Stimulated activated naive CD8-positive, alpha-beta T cell treated with anti-CD3 and anti-CD28 coated beads, Interleukin-15, amount 100 ng/mL, for 72 hours (primary cell): Measurements from ENCODE around the gene RHBDL1.
A peak's percentile ranks its signal among the peaks of the same experiment; 100 is the strongest.

Experiments
- ATAC-seq: fragments of 150-1000 bp; cut with Tn5 transposase; 2 replicates; pipeline ENCODE4 v1.10.0; 2021; ENCODE audit warnings: mild to moderate bottlenecking, moderate library complexity
- DNase-seq, 2 donors: peaks; one replicate each; pipeline ENCODE4 v3.0.0; 2021 to 2022
- H3K27ac Mint-ChIP-seq, 2 donors: one replicate each; pipeline ENCODE4 v1.8.0; 2022; ENCODE audit warnings: mild to moderate bottlenecking in 2 of 2, mixed read lengths in 2 of 2, moderate library complexity in 2 of 2
- H3K27me3 Mint-ChIP-seq: one replicate; pipeline ENCODE4 v1.8.0; 2022; ENCODE audit warnings: mixed read lengths
- H3K4me1 Mint-ChIP-seq: one replicate; pipeline ENCODE4 v1.8.0; 2022; ENCODE audit warnings: mild to moderate bottlenecking, mixed read lengths
- H3K4me3 Mint-ChIP-seq, 2 donors: one replicate each; pipeline ENCODE4 v1.8.0; 2022; ENCODE audit warnings: mild to moderate bottlenecking in 2 of 2, mixed read lengths in 2 of 2, moderate library complexity in 1 of 2
- H3K9me3 Mint-ChIP-seq, 2 donors: one replicate each; pipeline ENCODE4 v1.8.0; 2022; ENCODE audit warnings: mixed read lengths in 2 of 2

RHBDL1 gene

DNA sequence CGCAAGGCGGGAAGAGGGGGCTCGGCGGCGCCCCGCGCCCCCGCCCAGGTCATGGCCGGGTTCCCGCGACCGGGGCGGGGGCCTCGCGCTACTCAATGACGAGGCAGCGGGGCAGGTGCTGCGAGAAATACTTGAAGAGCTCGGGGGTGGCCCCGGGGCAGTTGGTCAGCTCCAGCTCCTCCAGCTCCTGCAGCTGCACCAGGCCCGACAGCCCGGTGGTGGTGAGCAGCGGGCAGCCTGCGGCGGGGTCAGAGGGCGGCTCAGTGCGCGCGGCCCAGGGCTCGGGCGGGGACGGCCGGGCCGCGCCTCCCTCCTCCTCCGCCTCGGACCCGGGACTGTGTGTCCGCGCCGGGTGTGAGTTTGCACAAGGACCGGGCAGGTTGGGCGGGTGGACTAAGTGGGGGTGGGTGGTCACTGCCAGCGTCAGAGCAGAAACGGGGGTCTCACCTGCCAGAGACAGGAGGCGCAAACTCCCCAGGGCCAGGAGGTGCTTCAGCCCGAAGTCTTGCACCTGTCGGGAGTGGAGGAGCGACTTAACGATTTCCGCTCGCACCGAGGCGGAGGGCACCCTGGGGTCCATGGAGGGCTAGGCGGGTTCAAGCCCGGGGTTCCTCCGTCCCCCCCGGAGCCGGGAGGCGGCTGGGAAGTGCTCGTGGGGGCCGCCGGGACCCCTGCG lies 18.9 kb downstream of the RHBDL1 start:
- no peak for ATAC-seq
- no peak for DNase-seq
- H3K27ac Mint-ChIP-seq: no peak overlapping the region
- peak overlapping the region; percentile 71 to 93 for H3K4me3 Mint-ChIP-seq
- peaks cover 0 to 9% of the 10 kb centered on the region in 2 donors for H3K9me3 Mint-ChIP-seq
- peaks cover 12% of the 10 kb centered on the region for H3K27me3 Mint-ChIP-seq
- H3K4me1 Mint-ChIP-seq: peaks cover 47% of the 10 kb centered on the region

DNA sequence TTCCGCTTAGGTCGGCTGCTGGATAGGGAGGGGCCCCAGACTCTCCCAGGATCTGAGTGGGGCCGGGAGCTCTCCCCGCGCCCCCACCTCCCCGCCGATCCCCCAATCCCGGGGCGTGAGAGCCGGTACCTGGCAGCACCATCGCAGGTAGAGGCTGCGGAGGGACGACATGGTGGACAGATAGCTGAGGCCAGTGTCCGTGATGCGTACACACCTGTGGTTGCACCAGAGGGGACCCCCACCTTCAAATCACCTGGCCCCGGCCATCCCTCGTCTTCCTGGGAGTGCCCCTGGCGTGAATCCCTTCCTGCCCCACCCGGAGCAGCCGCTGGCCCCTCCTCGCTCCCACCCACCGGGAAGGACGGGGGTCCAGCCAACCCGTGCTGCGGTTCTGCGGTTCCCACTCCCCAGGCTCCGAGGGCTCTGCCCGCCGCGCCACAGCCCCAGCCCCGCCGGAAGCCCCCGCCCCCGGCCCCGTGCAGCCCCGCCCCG lies 19.4 kb downstream of the RHBDL1 start:
- peaks cover 42% of the 10 kb centered on the region for H3K4me1 Mint-ChIP-seq
- H3K4me3 Mint-ChIP-seq: peak overlapping the region; percentile 71 to 93
- ATAC-seq (no peak), DNase-seq (no peak)
- peaks cover 12% of the 10 kb centered on the region for H3K27me3 Mint-ChIP-seq
- peaks cover 0 to 9% of the 10 kb centered on the region in 2 donors for H3K9me3 Mint-ChIP-seq
- H3K27ac Mint-ChIP-seq: no peak overlapping the region

DNA sequence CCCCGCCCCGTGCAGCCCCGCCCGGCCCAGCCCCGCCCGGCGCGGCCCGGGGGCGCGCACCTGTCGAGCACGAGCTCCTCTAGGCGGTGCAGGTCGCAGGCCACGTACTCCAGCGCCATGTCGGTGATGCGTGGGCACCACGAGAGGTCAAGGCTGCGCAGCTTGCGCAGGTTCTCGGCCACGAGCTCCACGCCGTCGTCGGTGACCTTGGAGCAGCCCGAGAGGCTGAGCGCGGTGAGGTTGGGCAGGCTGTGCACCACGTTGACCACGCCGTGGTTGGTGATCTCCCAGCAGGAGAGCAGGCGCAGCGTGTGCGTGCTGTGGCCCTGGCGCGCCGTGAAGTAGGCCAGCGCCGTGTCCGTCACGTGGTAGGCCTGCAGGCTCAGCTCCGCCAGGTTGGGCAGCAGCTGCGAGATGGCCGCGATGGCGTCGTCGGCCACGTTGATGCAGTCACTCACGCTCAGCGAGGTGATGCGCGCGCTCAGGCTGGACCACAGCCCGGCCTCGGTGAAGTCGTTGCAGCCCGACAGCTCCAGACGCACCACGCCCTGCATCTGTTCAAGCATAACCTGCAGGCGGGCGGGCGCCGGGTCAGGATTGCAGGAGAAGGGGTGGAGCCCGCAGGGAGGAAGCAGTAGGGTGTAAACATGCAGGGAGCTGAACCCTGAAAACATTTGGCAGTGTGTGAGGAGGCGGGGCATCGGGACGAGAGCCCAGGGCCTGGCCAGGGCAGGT lies 20.1 kb downstream of the RHBDL1 start:
- Mint-ChIP-seq H3K27ac (peak overlapping the region; percentile 65 to 93), H3K4me3 (peak overlapping the region; percentile 84 to 93), H3K9me3 (peaks cover 0 to 9% of the 10 kb centered on the region in 2 donors), H3K4me1 (peaks cover 41% of the 10 kb centered on the region), H3K27me3 (peaks cover 12% of the 10 kb centered on the region)
- ATAC-seq (peak; percentile 87), DNase-seq (peak; percentile 71 to 76)

DNA sequence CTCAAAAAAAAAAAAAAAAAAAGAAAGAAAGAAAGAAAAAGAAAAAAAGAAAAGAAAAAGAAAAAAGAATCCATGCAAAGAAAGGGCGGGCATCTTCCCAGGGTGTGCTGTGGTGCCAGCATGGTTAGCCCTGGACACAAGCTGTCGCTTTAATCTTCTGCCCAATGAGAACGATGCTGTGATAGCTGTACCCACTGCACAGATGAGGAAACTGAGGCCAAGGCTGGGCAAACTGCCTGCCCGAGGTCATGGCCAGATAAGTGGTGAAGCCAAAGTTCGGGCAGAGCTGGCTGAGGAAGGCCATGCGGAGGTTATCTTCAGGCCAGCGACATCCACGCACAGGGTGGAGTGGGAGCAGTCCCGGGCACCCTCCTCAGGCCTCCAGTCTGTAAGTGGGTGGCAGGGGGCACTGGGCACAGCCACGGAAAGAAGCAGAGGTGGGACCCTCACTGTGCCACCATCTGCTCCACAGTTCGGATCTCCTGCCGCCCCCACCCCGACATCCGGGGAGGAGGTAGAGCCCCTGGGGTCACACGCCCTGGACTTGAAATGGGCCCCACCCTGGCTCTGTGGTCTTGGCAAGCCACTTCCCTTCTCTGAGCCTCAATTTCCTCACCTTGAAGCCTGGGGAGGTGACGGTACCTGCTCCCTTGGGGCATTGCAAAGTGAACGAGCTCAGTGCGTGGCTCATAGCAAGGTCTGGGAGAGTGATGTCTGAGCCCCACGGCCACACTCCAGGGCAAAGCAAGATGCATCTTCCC lies 23.6 kb downstream of the RHBDL1 start:
- no peak overlapping the region for H3K27ac Mint-ChIP-seq
- ATAC-seq (no peak), DNase-seq (no peak)
- H3K27me3 Mint-ChIP-seq: peaks cover 34% of the 10 kb centered on the region
- H3K4me1 Mint-ChIP-seq: peaks cover 31% of the 10 kb centered on the region
- H3K4me3 Mint-ChIP-seq: no peak overlapping the region
- H3K9me3 Mint-ChIP-seq: no peaks in the 10 kb centered on the region

- peaks cover 24% of the 10 kb centered on the region for H3K4me1 Mint-ChIP-seq
- no peaks in the 10 kb centered on the region for H3K9me3 Mint-ChIP-seq
- no peak overlapping the region for H3K4me3 Mint-ChIP-seq
- ATAC-seq (peak; percentile 44), DNase-seq (no peak)
- peaks cover 42% of the 10 kb centered on the region for H3K27me3 Mint-ChIP-seq
- no peak overlapping the region for H3K27ac Mint-ChIP-seq
These were observed 25.5 kb downstream of the RHBDL1 start for GRCh38 chr16:700684-701584.

DNA sequence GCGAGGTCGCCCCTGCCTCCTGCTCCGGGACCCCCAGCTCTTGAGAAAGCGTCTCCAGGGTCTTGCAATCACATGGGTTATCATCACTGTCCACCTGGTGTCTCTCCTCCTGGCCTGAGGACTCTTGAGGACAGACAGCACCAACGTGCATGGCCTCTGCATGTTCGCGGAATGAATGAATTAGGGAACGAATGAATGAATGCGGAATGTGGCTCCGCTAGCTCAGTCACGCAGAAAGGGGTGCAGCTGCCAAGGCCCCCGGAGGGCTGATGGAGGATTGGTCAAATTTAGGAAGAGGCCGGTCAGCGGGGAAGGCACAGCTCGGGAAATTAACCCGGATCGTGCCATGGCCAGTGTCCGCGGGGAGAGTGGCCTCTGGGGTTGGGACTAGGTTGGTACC lies 26.9 kb downstream of the RHBDL1 start:
- no peak overlapping the region for H3K27ac Mint-ChIP-seq
- ATAC-seq (no peak), DNase-seq (no peak)
- peaks cover 26% of the 10 kb centered on the region for H3K4me1 Mint-ChIP-seq
- peak overlapping the region in 1 of 2 donors; percentile 24 for H3K4me3 Mint-ChIP-seq
- peaks cover 56% of the 10 kb centered on the region for H3K27me3 Mint-ChIP-seq
- H3K9me3 Mint-ChIP-seq: no peaks in the 10 kb centered on the region

DNA sequence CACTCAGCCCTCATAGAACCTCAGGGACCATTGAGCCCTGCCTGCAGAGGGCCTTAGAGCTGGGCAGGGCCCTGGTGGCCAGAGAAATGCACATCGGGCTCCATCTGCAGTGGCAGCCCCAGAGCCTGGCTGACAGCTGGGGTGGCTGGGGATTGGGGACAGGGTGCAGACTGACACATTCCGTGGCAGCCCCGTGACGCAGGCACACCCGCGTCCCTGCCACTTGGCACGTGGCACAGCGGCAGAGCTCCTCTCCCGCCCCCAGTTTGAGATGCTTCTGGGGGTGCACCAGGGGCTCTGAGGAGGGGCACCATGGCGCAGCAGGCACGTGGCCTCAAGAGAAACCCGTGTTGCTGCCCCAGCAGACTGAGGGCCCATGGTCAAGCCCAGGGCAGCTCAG lies 27.9 kb downstream of the RHBDL1 start:
- H3K27ac Mint-ChIP-seq: no peak overlapping the region
- H3K27me3 Mint-ChIP-seq: peaks cover 67% of the 10 kb centered on the region
- DNase-seq: no peak
- H3K4me1 Mint-ChIP-seq: peaks cover 26% of the 10 kb centered on the region
- no peak overlapping the region for H3K4me3 Mint-ChIP-seq
- ATAC-seq: no peak
- no peaks in the 10 kb centered on the region for H3K9me3 Mint-ChIP-seq

- H3K27ac Mint-ChIP-seq: no peak overlapping the region
- H3K27me3 Mint-ChIP-seq: peaks cover 73% of the 10 kb centered on the region
- no peak overlapping the region for H3K4me3 Mint-ChIP-seq
- H3K4me1 Mint-ChIP-seq: peaks cover 26% of the 10 kb centered on the region
- H3K9me3 Mint-ChIP-seq: no peaks in the 10 kb centered on the region
- DNase-seq: no peak
- no peak for ATAC-seq
These were observed 28.6 kb downstream of the RHBDL1 start for GRCh38 chr16:704047-704446.

DNA sequence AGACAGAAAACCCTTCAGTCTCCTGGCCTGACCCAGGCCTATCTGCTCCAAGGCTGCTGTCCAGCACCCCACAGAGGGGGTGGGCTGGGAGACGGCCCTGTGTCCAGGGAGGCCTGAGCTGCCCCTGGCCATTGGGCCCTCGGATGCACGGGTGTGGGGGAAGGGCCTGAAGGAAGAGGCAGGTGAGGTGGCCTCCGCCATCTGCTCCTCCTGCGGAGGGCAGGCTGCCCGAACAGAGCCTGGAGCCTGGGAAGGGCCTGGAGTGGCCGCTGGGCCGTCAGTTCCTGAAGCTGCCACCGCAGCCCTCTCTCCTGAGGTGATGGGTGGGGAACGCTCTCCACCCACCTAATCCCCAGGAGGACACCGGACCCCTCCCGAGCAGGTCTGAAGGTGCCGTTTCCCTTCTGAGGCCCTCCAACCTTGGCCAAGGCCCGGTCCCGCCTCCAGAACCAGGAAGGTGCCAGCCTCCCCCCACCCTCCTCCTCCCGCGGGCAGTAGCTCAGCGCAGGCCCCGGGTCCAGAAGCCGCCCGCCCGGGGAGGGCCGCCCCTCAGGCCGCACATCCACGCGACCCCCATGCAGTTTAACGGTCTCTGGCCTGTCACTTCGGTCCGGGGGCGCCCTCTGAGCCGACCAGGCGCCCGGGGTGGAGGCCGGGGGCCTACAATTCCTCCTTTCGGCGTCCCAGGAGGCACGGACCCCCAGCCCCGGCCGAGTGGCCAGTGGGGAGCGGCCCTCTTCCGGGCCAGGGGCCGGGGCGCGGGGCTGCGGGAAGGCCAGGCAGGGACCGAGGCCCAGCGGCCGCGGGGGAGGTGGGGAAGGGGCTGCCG lies 29.3 kb downstream of the RHBDL1 start:
- Mint-ChIP-seq H3K9me3 (no peaks in the 10 kb centered on the region), H3K27ac (no peak overlapping the region), H3K27me3 (peaks cover 81% of the 10 kb centered on the region), H3K4me1 (peaks cover 26% of the 10 kb centered on the region), H3K4me3 (no peak overlapping the region)
- no peak for ATAC-seq
- no peak for DNase-seq

DNA sequence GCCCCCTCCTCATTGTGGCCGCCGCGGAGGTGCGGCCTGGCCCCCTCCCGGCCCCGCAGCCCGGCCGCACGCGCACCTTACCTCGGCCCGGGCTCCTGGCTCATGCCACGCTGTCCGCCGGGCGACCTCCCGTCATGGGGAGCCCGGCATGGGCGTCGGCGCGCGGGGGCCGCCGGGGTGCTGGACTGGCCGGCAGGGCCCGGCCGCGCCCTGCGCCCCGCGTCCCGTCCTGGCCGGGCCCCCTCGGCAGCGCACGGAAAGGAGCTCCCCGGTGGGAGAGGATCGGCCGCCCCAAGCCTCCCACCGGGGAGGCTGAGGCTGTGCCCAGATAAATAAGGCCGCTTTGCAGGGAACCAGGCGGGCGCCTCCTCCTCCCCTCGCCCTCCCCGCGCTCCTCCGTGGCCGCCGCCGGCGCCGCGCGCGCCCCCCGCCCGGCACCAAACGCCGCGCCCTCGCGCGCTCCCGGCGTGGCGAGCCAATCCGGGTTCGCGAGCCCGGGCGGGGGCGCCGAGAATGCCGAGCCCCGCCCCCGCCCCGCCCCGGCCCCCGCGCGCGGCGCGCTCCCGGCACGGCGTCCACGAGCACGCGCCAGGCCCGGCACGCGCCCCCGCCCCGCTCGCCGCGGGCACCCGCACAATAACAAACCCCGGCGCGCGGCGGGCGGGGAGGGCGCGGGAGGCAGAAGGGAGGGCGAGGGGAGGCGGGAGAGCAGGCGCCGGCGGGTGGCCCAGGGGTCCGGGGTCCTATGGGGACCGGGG lies 30.1 kb downstream of the RHBDL1 start, which contains the start of gene FBXL16:
TSS of gene FBXL16 (minus strand) at position 371 of the 758 bp plus-strand sequence. CDS start 8,396 bp downstream, outside the sequence.
- ATAC-seq: no peak

DNA sequence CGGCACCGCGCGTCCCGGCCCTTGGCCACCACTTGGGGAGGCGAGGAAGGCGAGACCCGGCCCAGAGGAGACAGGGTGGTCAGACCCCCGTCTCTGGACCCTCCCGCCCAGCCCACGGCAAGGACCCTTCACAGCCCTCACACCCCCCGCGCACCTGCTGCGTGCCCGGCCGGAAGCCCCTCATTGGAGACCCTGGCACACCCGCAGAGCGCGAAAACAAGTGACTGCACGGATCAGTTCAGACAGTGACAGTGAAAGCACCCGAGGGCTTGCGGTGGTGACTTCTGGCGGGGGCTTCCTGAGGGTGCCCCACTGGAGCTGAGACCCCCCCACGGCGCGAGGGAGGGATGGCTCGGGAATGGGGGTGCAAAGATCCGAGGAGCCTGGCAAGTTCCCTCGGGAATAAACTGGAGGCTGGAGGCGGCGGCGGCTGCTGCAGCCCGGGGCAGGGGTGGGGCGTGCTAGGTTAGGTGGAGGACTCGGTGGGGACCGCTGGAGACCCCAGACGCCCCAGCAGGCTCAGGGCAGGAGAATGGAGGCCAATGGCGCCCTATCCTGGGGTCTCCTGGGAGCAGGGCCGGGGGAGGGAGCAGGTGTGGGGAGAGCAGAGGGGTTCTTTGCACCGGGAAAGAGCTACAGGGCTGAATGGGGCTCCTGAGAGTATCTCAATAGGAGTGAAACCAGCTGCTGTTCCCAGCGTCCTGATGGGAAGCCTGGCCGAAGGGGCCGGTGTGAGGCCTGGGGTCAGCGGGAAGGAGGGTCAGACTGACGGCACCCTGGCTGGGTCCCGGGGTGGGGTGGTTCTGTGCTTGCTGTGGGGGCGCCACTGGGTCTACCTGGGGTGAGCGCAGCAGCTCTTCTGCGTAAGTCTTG lies 31.0 kb downstream of the RHBDL1 start:
- H3K27me3 Mint-ChIP-seq: peaks cover 88% of the 10 kb centered on the region
- DNase-seq: no peak
- no peak for ATAC-seq
- H3K27ac Mint-ChIP-seq: no peak overlapping the region
- peaks cover 14% of the 10 kb centered on the region for H3K4me1 Mint-ChIP-seq
- peak overlapping the region in 1 of 2 donors; percentile 10 for H3K4me3 Mint-ChIP-seq
- H3K9me3 Mint-ChIP-seq: no peaks in the 10 kb centered on the region

More for the DNA sequence above, 30.1 kb downstream of the RHBDL1 start, which contains the start of gene FBXL16:
- Mint-ChIP-seq H3K27ac (no peak within 1 kb of the TSS), H3K9me3 (no peaks in the 10 kb centered on the region), H3K4me1 (peaks cover 20% of the 10 kb centered on the region), H3K27me3 (peaks cover 88% of the 10 kb centered on the region), H3K4me3 (peak within 1 kb of the TSS in 1 of 2 donors; percentile 10)
- DNase-seq: no peak

DNA sequence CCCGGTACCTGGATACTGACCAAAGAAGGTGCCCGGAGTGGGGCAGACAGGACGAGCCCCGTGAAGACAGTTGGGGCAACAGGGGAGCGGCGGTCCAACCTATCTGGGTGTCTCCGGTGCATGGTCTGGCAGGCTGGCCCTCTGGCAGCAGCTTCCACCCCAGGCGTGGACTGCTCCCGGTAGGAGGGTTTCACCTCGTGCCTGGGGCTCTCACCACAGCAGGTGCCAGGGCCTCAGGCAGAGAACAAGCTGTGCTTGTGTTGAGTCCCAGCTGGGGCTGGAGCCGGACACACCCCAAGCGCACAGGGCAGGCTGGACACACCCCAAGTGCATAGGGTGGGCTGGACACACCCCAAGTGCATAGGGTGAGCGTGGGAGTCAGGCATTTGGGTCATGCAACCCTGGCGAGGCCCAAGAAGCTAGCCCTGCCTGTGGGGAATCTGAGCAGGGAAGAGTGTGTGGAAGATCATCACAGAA lies 31.6 kb downstream of the RHBDL1 start:
- peaks cover 86% of the 10 kb centered on the region for H3K27me3 Mint-ChIP-seq
- H3K9me3 Mint-ChIP-seq: no peaks in the 10 kb centered on the region
- no peak overlapping the region for H3K27ac Mint-ChIP-seq
- no peak for ATAC-seq
- H3K4me1 Mint-ChIP-seq: peaks cover 11% of the 10 kb centered on the region
- no peak for DNase-seq
- H3K4me3 Mint-ChIP-seq: no peak overlapping the region

GRCh38 chr16:708019-708418 lies 32.5 kb downstream of the RHBDL1 start:
- Mint-ChIP-seq H3K4me3 (no peak overlapping the region), H3K27me3 (peaks cover 83% of the 10 kb centered on the region), H3K9me3 (no peaks in the 10 kb centered on the region), H3K27ac (no peak overlapping the region), H3K4me1 (peaks cover 12% of the 10 kb centered on the region)
- DNase-seq (no peak), ATAC-seq (no peak)
